Measurements from ENCODE around the gene NUDT16L1. TPM values are rescaled to one million over a fixed set of nuclear protein-coding genes. Genes with fewer than 3 reads are reported as not detected.

The NUDT16L1 gene
- total and polyA plus RNA-seq, 2 of the 4 experiments (the other 2 are of a cell fraction), result 22.9 to 44.3 TPM

- Histone ChIP-seq H2AFZ (replicated peaks; ENCODE audit: low read length, poor library complexity) (no peak overlapping the region), H4K20me1 (ENCODE audit: insufficient read depth, low read length) (peaks cover 32% of the 10 kb centered on the region; the same call in 1 of the 2 replicates), H3K36me3 (ENCODE audit: control insufficient read depth, insufficient read depth, low read length) (peaks cover 57% of the 10 kb centered on the region), H3K4me1 (ENCODE audit: control insufficient read depth, insufficient read depth, low read length) (no peaks in the 10 kb centered on the region), H3K56ac (ENCODE audit: extremely low read depth, insufficient read depth, low read length) (no peak overlapping the region), H3K9me1 (ENCODE audit: insufficient read depth, low read length) (peaks cover 2% of the 10 kb centered on the region; the same call in 1 of the 2 replicates), H3K18ac (ENCODE audit: low read depth, low read length) (no peak overlapping the region), H2BK20ac (ENCODE audit: low read depth, low read length) (no peak overlapping the region), H3K23ac (ENCODE audit: low read depth, low read length) (no peak overlapping the region), H3K4me3 (ENCODE audit: insufficient read depth, low read depth, low read length) (no peak overlapping the region), H2BK15ac (ENCODE audit: low read depth, low read length) (no peak overlapping the region), H4K91ac (ENCODE audit: insufficient read depth, low read depth, low read length) (no peak overlapping the region), H3K4me2 (ENCODE audit: low read depth, low read length) (no peak overlapping the region), H3K27ac (ENCODE audit: insufficient read depth, low read length) (no peak overlapping the region), H2AK5ac (ENCODE audit: low read depth, low read length) (no peak overlapping the region), H2BK5ac (ENCODE audit: low read depth, low read length, poor library complexity, severe bottlenecking) (no peak overlapping the region), H3K9ac (ENCODE audit: low read depth, low read length) (no peak overlapping the region), H4K5ac (ENCODE audit: low read depth, low read length) (no peak overlapping the region), H3K9me3 (ENCODE audit: control insufficient read depth, insufficient read depth, low read length) (no peaks in the 10 kb centered on the region), H3K4ac (ENCODE audit: low read depth, low read length) (no peak overlapping the region), H3K79me1 (ENCODE audit: low read depth in 1 of 2, low read length in 2 of 2) (peaks cover 17 to 36% of the 10 kb centered on the region in 2 experiments), H4K8ac (ENCODE audit: low read depth in 2 of 2, low read length in 2 of 2) (no peak overlapping the region), H3K14ac (replicated peaks; ENCODE audit: low read depth, low read length) (no peak overlapping the region), H3K27me3 (ENCODE audit: control insufficient read depth, insufficient read depth, low read length) (no peaks in the 10 kb centered on the region), H2BK120ac (ENCODE audit: low read depth, low read length) (no peak overlapping the region), H2AK9ac (replicated peaks; ENCODE audit: low read depth, low read length, poor library complexity) (no peak overlapping the region)
- no peak for DNase-seq
- intact Hi-C loops (cut with micrococcal nuclease) (no loop called here), in situ Hi-C loops (cut with MboI; ENCODE audit: low sequenced_read_pairs) (no loop called here), dilution Hi-C loops (cut with HindIII; ENCODE audit: low sequenced_read_pairs, unreplicated experiment) (no loop called here)
- ChIA-PET CTCF (no interaction called here), POLR2A (ENCODE audit: unreplicated experiment) (no interaction called here)
- 86% methylated on average over 4 of the region's 26 CpGs; no CpG with 5 or more reads in 1 of the 2 experiments for WGBS, 2 experiments (ENCODE audit: extremely low coverage in 2 of 2, insufficient read length in 1 of 2)
- no peak for ATAC-seq (ENCODE audit: low read depth)
- BruUV-seq (replicated peaks), result no TSS peak
- TF ChIP-seq CHD1 (IDR thresholded peaks at IDR 0.05; ENCODE audit: low read depth, low read length), result no peak
- TF ChIP-seq NFE2L2 (IDR thresholded peaks at IDR 0.05; ENCODE audit: low read depth, low read length), result no peak
- no peak for TF ChIP-seq MAFK (IDR thresholded peaks at IDR 0.05; ENCODE audit: low read depth, low read length)
- TF ChIP-seq RAD21 (IDR thresholded peaks at IDR 0.05; ENCODE audit: low read length), result no peak
- TF ChIP-seq MXI1 (IDR thresholded peaks at IDR 0.05; ENCODE audit: borderline replicate concordance, low read depth, low read length), result no peak
- TF ChIP-seq MAZ (IDR thresholded peaks at IDR 0.05; ENCODE audit: borderline replicate concordance, low read depth, low read length), result no peak
- no peak for TF ChIP-seq POLR2A (IDR thresholded peaks at IDR 0.05; ENCODE audit: low read depth, low read length)
- TF ChIP-seq CTCF (conservative IDR thresholded peaks at IDR 0.05; ENCODE audit: low read depth, low read length), result no peak
- TF ChIP-seq RFX5 (IDR thresholded peaks at IDR 0.05; ENCODE audit: low read depth, low read length), result no peak
- no peak for TF ChIP-seq BHLHE40 (IDR thresholded peaks at IDR 0.05; ENCODE audit: low read depth, low read length)
- TF ChIP-seq SMC3 (IDR thresholded peaks at IDR 0.05; ENCODE audit: low read depth, low read length), result no peak
- no peak for TF ChIP-seq USF2 (IDR thresholded peaks at IDR 0.05; ENCODE audit: low read depth, low read length)
- TF ChIP-seq FOS (IDR thresholded peaks at IDR 0.05; ENCODE audit: low read depth, low read length), result no peak
- TF ChIP-seq, protein P1, sequence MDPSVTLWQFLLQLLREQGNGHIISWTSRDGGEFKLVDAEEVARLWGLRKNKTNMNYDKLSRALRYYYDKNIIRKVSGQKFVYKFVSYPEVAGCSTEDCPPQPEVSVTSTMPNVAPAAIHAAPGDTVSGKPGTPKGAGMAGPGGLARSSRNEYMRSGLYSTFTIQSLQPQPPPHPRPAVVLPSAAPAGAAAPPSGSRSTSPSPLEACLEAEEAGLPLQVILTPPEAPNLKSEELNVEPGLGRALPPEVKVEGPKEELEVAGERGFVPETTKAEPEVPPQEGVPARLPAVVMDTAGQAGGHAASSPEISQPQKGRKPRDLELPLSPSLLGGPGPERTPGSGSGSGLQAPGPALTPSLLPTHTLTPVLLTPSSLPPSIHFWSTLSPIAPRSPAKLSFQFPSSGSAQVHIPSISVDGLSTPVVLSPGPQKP (IDR thresholded peaks at IDR 0.05; ENCODE audit: borderline replicate concordance, low read depth, low read length), result no peak
- no peak for TF ChIP-seq CEBPB (IDR thresholded peaks at IDR 0.05; ENCODE audit: low read depth, low read length)
These were observed 28.6 kb upstream of the NUDT16L1 start for GRCh38 chr16:4664538-4665418.
